ENCODE measurements around the gene GRK3. TPM values are rescaled to one million over a fixed set of nuclear protein-coding genes. Genes with fewer than 3 reads are reported as not detected.

GRK3 gene
- polyA plus RNA-seq, 2 donors: 0.41 to 0.51 TPM

GRCh38 chr22:25696763-25697162 lies 132.3 kb downstream of the GRK3 start:
- Histone ChIP-seq H3K4me1 (ENCODE audit: control insufficient read depth in 2 of 2, insufficient read depth in 2 of 2, low read length in 1 of 2) (no peaks in the 10 kb centered on the region), H3K27ac (ENCODE audit: low read depth in 2 of 2, low read length in 1 of 2) (no peak overlapping the region), H3K36me3 (ENCODE audit: control insufficient read depth in 2 of 2, insufficient read depth in 2 of 2, low read length in 1 of 2) (no peaks in the 10 kb centered on the region), H3K4me3 (ENCODE audit: low read depth in 1 of 2, low read length in 2 of 2) (no peak overlapping the region), H3K27me3 (ENCODE audit: control insufficient read depth in 1 of 2, insufficient read depth in 2 of 2, low read length in 2 of 2) (no peaks in the 10 kb centered on the region), H3K9me3 (ENCODE audit: control insufficient read depth in 2 of 2, insufficient read depth in 1 of 2, low read depth in 1 of 2, low read length in 1 of 2) (no peaks in the 10 kb centered on the region)
- WGBS, 2 donors: 79 to 80% methylated on average over 2 of the region's 2 CpGs

- WGBS, 2 donors: 73 to 79% methylated on average over 5 of the region's 5 CpGs
Measured at GRCh38 chr22:25697181-25697664, 132.7 kb downstream of the GRK3 start.

GRCh38 chr22:25697978-25698377 lies 133.5 kb downstream of the GRK3 start:
- no peaks in the 10 kb centered on the region for H3K9me3 ChIP-seq (ENCODE audit: control insufficient read depth in 2 of 2, insufficient read depth in 1 of 2, low read depth in 1 of 2, low read length in 1 of 2)
- no peaks in the 10 kb centered on the region for H3K36me3 ChIP-seq (ENCODE audit: control insufficient read depth in 2 of 2, insufficient read depth in 2 of 2, low read length in 1 of 2)
- H3K27me3 ChIP-seq (ENCODE audit: control insufficient read depth in 1 of 2, insufficient read depth in 2 of 2, low read length in 2 of 2): no peaks in the 10 kb centered on the region
- H3K4me1 ChIP-seq (ENCODE audit: control insufficient read depth in 2 of 2, insufficient read depth in 2 of 2, low read length in 1 of 2): no peaks in the 10 kb centered on the region
- no peak overlapping the region for H3K27ac ChIP-seq (ENCODE audit: low read depth in 2 of 2, low read length in 1 of 2)
- 86 to 87% methylated on average over 2 of the region's 2 CpGs for WGBS, 2 donors
- no peak overlapping the region for H3K4me3 ChIP-seq (ENCODE audit: low read depth in 1 of 2, low read length in 2 of 2)

More at GRCh38 chr22:25697181-25697664, 132.7 kb downstream of the GRK3 start:
- H3K4me3 ChIP-seq (ENCODE audit: low read depth in 1 of 2, low read length in 2 of 2): no peak overlapping the region
- H3K9me3 ChIP-seq (ENCODE audit: control insufficient read depth in 2 of 2, insufficient read depth in 1 of 2, low read depth in 1 of 2, low read length in 1 of 2): no peaks in the 10 kb centered on the region
- no peaks in the 10 kb centered on the region for H3K27me3 ChIP-seq (ENCODE audit: control insufficient read depth in 1 of 2, insufficient read depth in 2 of 2, low read length in 2 of 2)
- no peaks in the 10 kb centered on the region for H3K36me3 ChIP-seq (ENCODE audit: control insufficient read depth in 2 of 2, insufficient read depth in 2 of 2, low read length in 1 of 2)
- H3K4me1 ChIP-seq (ENCODE audit: control insufficient read depth in 2 of 2, insufficient read depth in 2 of 2, low read length in 1 of 2): no peaks in the 10 kb centered on the region
- no peak overlapping the region for H3K27ac ChIP-seq (ENCODE audit: low read depth in 2 of 2, low read length in 1 of 2)

- Histone ChIP-seq H3K9me3 (ENCODE audit: control insufficient read depth in 2 of 2, insufficient read depth in 1 of 2, low read depth in 1 of 2, low read length in 1 of 2) (no peaks in the 10 kb centered on the region), H3K27me3 (ENCODE audit: control insufficient read depth in 1 of 2, insufficient read depth in 2 of 2, low read length in 2 of 2) (no peaks in the 10 kb centered on the region), H3K36me3 (ENCODE audit: control insufficient read depth in 2 of 2, insufficient read depth in 2 of 2, low read length in 1 of 2) (no peaks in the 10 kb centered on the region), H3K4me1 (ENCODE audit: control insufficient read depth in 2 of 2, insufficient read depth in 2 of 2, low read length in 1 of 2) (no peaks in the 10 kb centered on the region), H3K4me3 (ENCODE audit: low read depth in 1 of 2, low read length in 2 of 2) (no peak overlapping the region), H3K27ac (ENCODE audit: low read depth in 2 of 2, low read length in 1 of 2) (no peak overlapping the region)
- 80 to 85% methylated on average over 7 of the region's 7 CpGs for WGBS, 2 donors
Measured at GRCh38 chr22:25698461-25698860, 134.0 kb downstream of the GRK3 start.

GRCh38 chr22:25698978-25699377 lies 134.5 kb downstream of the GRK3 start:
- H3K27ac ChIP-seq (ENCODE audit: low read depth in 2 of 2, low read length in 1 of 2): no peak overlapping the region
- WGBS, 2 donors: 87 to 89% methylated on average over 6 of the region's 6 CpGs
- H3K4me3 ChIP-seq (ENCODE audit: low read depth in 1 of 2, low read length in 2 of 2): no peak overlapping the region
- no peaks in the 10 kb centered on the region for H3K9me3 ChIP-seq (ENCODE audit: control insufficient read depth in 2 of 2, insufficient read depth in 1 of 2, low read depth in 1 of 2, low read length in 1 of 2)
- no peaks in the 10 kb centered on the region for H3K36me3 ChIP-seq (ENCODE audit: control insufficient read depth in 2 of 2, insufficient read depth in 2 of 2, low read length in 1 of 2)
- H3K27me3 ChIP-seq (ENCODE audit: control insufficient read depth in 1 of 2, insufficient read depth in 2 of 2, low read length in 2 of 2): no peaks in the 10 kb centered on the region
- no peaks in the 10 kb centered on the region for H3K4me1 ChIP-seq (ENCODE audit: control insufficient read depth in 2 of 2, insufficient read depth in 2 of 2, low read length in 1 of 2)

- Histone ChIP-seq H3K4me3 (ENCODE audit: low read depth in 1 of 2, low read length in 2 of 2) (no peak overlapping the region), H3K4me1 (ENCODE audit: control insufficient read depth in 2 of 2, insufficient read depth in 2 of 2, low read length in 1 of 2) (no peaks in the 10 kb centered on the region), H3K27ac (ENCODE audit: low read depth in 2 of 2, low read length in 1 of 2) (no peak overlapping the region), H3K27me3 (ENCODE audit: control insufficient read depth in 1 of 2, insufficient read depth in 2 of 2, low read length in 2 of 2) (no peaks in the 10 kb centered on the region), H3K9me3 (ENCODE audit: control insufficient read depth in 2 of 2, insufficient read depth in 1 of 2, low read depth in 1 of 2, low read length in 1 of 2) (no peaks in the 10 kb centered on the region), H3K36me3 (ENCODE audit: control insufficient read depth in 2 of 2, insufficient read depth in 2 of 2, low read length in 1 of 2) (no peaks in the 10 kb centered on the region)
- 57 to 59% methylated on average over 13 of the region's 13 CpGs for WGBS, 2 donors
Measured at GRCh38 chr22:25701056-25701780, 136.7 kb downstream of the GRK3 start.

GRCh38 chr22:25702040-25702439 lies 137.6 kb downstream of the GRK3 start:
- Histone ChIP-seq H3K27me3 (ENCODE audit: control insufficient read depth in 1 of 2, insufficient read depth in 2 of 2, low read length in 2 of 2) (no peaks in the 10 kb centered on the region), H3K27ac (ENCODE audit: low read depth in 2 of 2, low read length in 1 of 2) (no peak overlapping the region), H3K4me3 (ENCODE audit: low read depth in 1 of 2, low read length in 2 of 2) (no peak overlapping the region), H3K9me3 (ENCODE audit: control insufficient read depth in 2 of 2, insufficient read depth in 1 of 2, low read depth in 1 of 2, low read length in 1 of 2) (no peaks in the 10 kb centered on the region), H3K36me3 (ENCODE audit: control insufficient read depth in 2 of 2, insufficient read depth in 2 of 2, low read length in 1 of 2) (no peaks in the 10 kb centered on the region), H3K4me1 (ENCODE audit: control insufficient read depth in 2 of 2, insufficient read depth in 2 of 2, low read length in 1 of 2) (no peaks in the 10 kb centered on the region)

GRCh38 chr22:25702571-25703167 lies 138.2 kb downstream of the GRK3 start:
- no peaks in the 10 kb centered on the region for H3K27me3 ChIP-seq (ENCODE audit: control insufficient read depth in 1 of 2, insufficient read depth in 2 of 2, low read length in 2 of 2)
- no peaks in the 10 kb centered on the region for H3K9me3 ChIP-seq (ENCODE audit: control insufficient read depth in 2 of 2, insufficient read depth in 1 of 2, low read depth in 1 of 2, low read length in 1 of 2)
- H3K27ac ChIP-seq (ENCODE audit: low read depth in 2 of 2, low read length in 1 of 2): no peak overlapping the region
- WGBS, 2 donors: 73 to 74% methylated on average over 7 of the region's 7 CpGs
- H3K4me1 ChIP-seq (ENCODE audit: control insufficient read depth in 2 of 2, insufficient read depth in 2 of 2, low read length in 1 of 2): no peaks in the 10 kb centered on the region
- no peaks in the 10 kb centered on the region for H3K36me3 ChIP-seq (ENCODE audit: control insufficient read depth in 2 of 2, insufficient read depth in 2 of 2, low read length in 1 of 2)
- no peak overlapping the region for H3K4me3 ChIP-seq (ENCODE audit: low read depth in 1 of 2, low read length in 2 of 2)

- Histone ChIP-seq H3K36me3 (ENCODE audit: control insufficient read depth in 2 of 2, insufficient read depth in 2 of 2, low read length in 1 of 2) (no peaks in the 10 kb centered on the region), H3K27ac (ENCODE audit: low read depth in 2 of 2, low read length in 1 of 2) (no peak overlapping the region), H3K9me3 (ENCODE audit: control insufficient read depth in 2 of 2, insufficient read depth in 1 of 2, low read depth in 1 of 2, low read length in 1 of 2) (no peaks in the 10 kb centered on the region), H3K27me3 (ENCODE audit: control insufficient read depth in 1 of 2, insufficient read depth in 2 of 2, low read length in 2 of 2) (no peaks in the 10 kb centered on the region), H3K4me3 (ENCODE audit: low read depth in 1 of 2, low read length in 2 of 2) (no peak overlapping the region), H3K4me1 (ENCODE audit: control insufficient read depth in 2 of 2, insufficient read depth in 2 of 2, low read length in 1 of 2) (no peaks in the 10 kb centered on the region)
- WGBS, 2 donors: 92 to 95% methylated on average over 2 of the region's 2 CpGs
Measured at GRCh38 chr22:25704701-25705100, 140.2 kb downstream of the GRK3 start.

- H3K4me1 ChIP-seq (ENCODE audit: control insufficient read depth in 2 of 2, insufficient read depth in 2 of 2, low read length in 1 of 2): no peaks in the 10 kb centered on the region
- no peaks in the 10 kb centered on the region for H3K27me3 ChIP-seq (ENCODE audit: control insufficient read depth in 1 of 2, insufficient read depth in 2 of 2, low read length in 2 of 2)
- no peak overlapping the region for H3K27ac ChIP-seq (ENCODE audit: low read depth in 2 of 2, low read length in 1 of 2)
- WGBS, 2 donors: 86 to 88% methylated on average over 5 of the region's 5 CpGs
- H3K9me3 ChIP-seq (ENCODE audit: control insufficient read depth in 2 of 2, insufficient read depth in 1 of 2, low read depth in 1 of 2, low read length in 1 of 2): no peaks in the 10 kb centered on the region
- H3K4me3 ChIP-seq (ENCODE audit: low read depth in 1 of 2, low read length in 2 of 2): no peak overlapping the region
- no peaks in the 10 kb centered on the region for H3K36me3 ChIP-seq (ENCODE audit: control insufficient read depth in 2 of 2, insufficient read depth in 2 of 2, low read length in 1 of 2)
Measured at GRCh38 chr22:25706197-25706596, 141.7 kb downstream of the GRK3 start.

All from esophagus (tissue), 2 donors.